Osteocyte (in vitro differentiated cells): ENCODE results near the gene NT5C1A. TPM values are rescaled to one million over a fixed set of nuclear protein-coding genes. Genes with fewer than 3 reads are reported as not detected.

Experiments
- DNase-seq: peaks from one replicate; pipeline ENCODE4 v3.0.0; 2021; ENCODE audit warnings: mixed read lengths; ENCODE audit not compliant: unreplicated experiment; ENCODE audit errors: extremely low spot score
- H3K27ac Mint-ChIP-seq: one replicate; pipeline ENCODE4 v1.8.0; 2021; ENCODE audit warnings: mild to moderate bottlenecking, mixed read lengths; ENCODE audit not compliant: unreplicated experiment
- H3K27me3 Mint-ChIP-seq: one replicate; pipeline ENCODE4 v1.8.0; 2021; ENCODE audit warnings: mixed read lengths; ENCODE audit not compliant: unreplicated experiment
- H3K36me3 Mint-ChIP-seq: one replicate; pipeline ENCODE4 v1.8.0; 2021; ENCODE audit warnings: mixed read lengths; ENCODE audit not compliant: unreplicated experiment
- H3K4me1 Mint-ChIP-seq: one replicate; pipeline ENCODE4 v1.8.0; 2021; ENCODE audit warnings: mixed read lengths; ENCODE audit not compliant: unreplicated experiment
- H3K4me3 Mint-ChIP-seq: one replicate; pipeline ENCODE4 v1.8.0; 2021; ENCODE audit warnings: mild to moderate bottlenecking, moderate library complexity, mixed read lengths; ENCODE audit not compliant: unreplicated experiment
- H3K9me3 Mint-ChIP-seq: one replicate; pipeline ENCODE4 v1.8.0; 2021; ENCODE audit warnings: mixed read lengths; ENCODE audit not compliant: unreplicated experiment
- CTCF ChIP-seq: fragments of 200-600 bp; sonication (generic); IDR thresholded peaks from 2 replicates; pipeline ENCODE4 v1.5.0; 2021; ENCODE audit warnings: antibody characterized with exemption, mild to moderate bottlenecking, moderate library complexity
- total RNA-seq: library from RNA; stranded (reverse); gene quantifications from 2 replicates; pipeline ENCODE4 v1.2.1, GENCODE V29; 2021

NT5C1A gene
- total RNA-seq, 1 donor from 2014 or later = not detected

- Mint-ChIP-seq H3K27ac (no peak overlapping the region), H3K4me3 (no peak overlapping the region), H3K27me3 (peaks cover 29% of the 10 kb centered on the region), H3K4me1 (peaks cover 6% of the 10 kb centered on the region), H3K36me3 (no peaks in the 10 kb centered on the region), H3K9me3 (peaks cover 3% of the 10 kb centered on the region)
- DNase-seq = no peak
- no peak for TF ChIP-seq CTCF
These were observed 51.2 kb downstream of the NT5C1A start for GRCh38 chr1:39620659-39621165.

- Mint-ChIP-seq H3K9me3 (peaks cover 3% of the 10 kb centered on the region), H3K27me3 (peaks cover 20% of the 10 kb centered on the region), H3K4me3 (no peak overlapping the region), H3K4me1 (no peaks in the 10 kb centered on the region), H3K36me3 (no peaks in the 10 kb centered on the region), H3K27ac (no peak overlapping the region)
- DNase-seq = no peak
- TF ChIP-seq CTCF = no peak
These were observed 54.3 kb downstream of the NT5C1A start for GRCh38 chr1:39617488-39618049.

- Mint-ChIP-seq H3K4me1 (no peaks in the 10 kb centered on the region), H3K4me3 (no peak overlapping the region), H3K9me3 (no peaks in the 10 kb centered on the region), H3K27ac (no peak overlapping the region), H3K27me3 (peaks cover 16% of the 10 kb centered on the region), H3K36me3 (no peaks in the 10 kb centered on the region)
- no peak for DNase-seq
- no peak for TF ChIP-seq CTCF
These were observed 56.7 kb downstream of the NT5C1A start for GRCh38 chr1:39615086-39615673.

- Mint-ChIP-seq H3K4me3 (no peak overlapping the region), H3K27ac (no peak overlapping the region), H3K9me3 (no peaks in the 10 kb centered on the region), H3K27me3 (peaks cover 16% of the 10 kb centered on the region), H3K4me1 (no peaks in the 10 kb centered on the region), H3K36me3 (no peaks in the 10 kb centered on the region)
- no peak for DNase-seq
- TF ChIP-seq CTCF = no peak
These were observed 57.4 kb downstream of the NT5C1A start for GRCh38 chr1:39614488-39614887.

- no peaks in the 10 kb centered on the region for H3K4me1 Mint-ChIP-seq
- no peak for DNase-seq
- no peaks in the 10 kb centered on the region for H3K9me3 Mint-ChIP-seq
- H3K27me3 Mint-ChIP-seq = peaks cover 16% of the 10 kb centered on the region
- no peak for TF ChIP-seq CTCF
- H3K27ac Mint-ChIP-seq = no peak overlapping the region
- H3K36me3 Mint-ChIP-seq = no peaks in the 10 kb centered on the region
- H3K4me3 Mint-ChIP-seq = no peak overlapping the region
These were observed 58.7 kb downstream of the NT5C1A start for GRCh38 chr1:39613250-39613649.
